Adrenal gland (tissue), 12 donors: Measurements from ENCODE around the gene GPAT2. TPM values are rescaled to one million over a fixed set of nuclear protein-coding genes. Genes with fewer than 3 reads are reported as not detected.
A peak's percentile ranks its signal among the peaks of the same experiment; 100 is the strongest.
"Not testable (repeated sequence)": the region's sequence is repeated elsewhere in the genome, so short reads cannot be mapped to it uniquely, and the experiment has no call there.

Experiments
- DNase-seq, 7 donors: peaks; one replicate each; pipeline ENCODE4 v3.0.0-alpha.2; 2019 to 2020
- H3K27ac ChIP-seq, 5 donors: fragments of 200-600 bp; sonication (generic) in 4 of 5; 1 replicate in 3 of 5; 2 replicates in 2 of 5; pipeline versions ENCODE4 v1.5.1 to v1.8.0; 2016 to 2020; ENCODE audit warnings: mild to moderate bottlenecking in 1 of 5
- H3K27me3 ChIP-seq: fragments of 200-600 bp; 2 replicates; pipeline ENCODE4 v1.8.0; 2021
- H3K36me3 ChIP-seq, 2 donors: fragments of 200-600 bp; replicated peaks in 1 of 2; 1 replicate in 1 of 2; 2 replicates in 1 of 2; pipeline versions ENCODE4 v1.5.1 to v1.8.0; 2018 to 2022
- H3K4me1 ChIP-seq, 2 donors: fragments of 200-600 bp; replicated peaks in 1 of 2; 1 replicate in 1 of 2; 2 replicates in 1 of 2; pipeline versions ENCODE4 v1.5.1 to v1.8.0; 2018 to 2021
- H3K4me3 ChIP-seq, 4 donors: fragments of 200-600 bp; sonication (generic) in 3 of 4; one replicate each; pipeline ENCODE4 v1.5.1; 2016 to 2018
- H3K9me3 ChIP-seq, 3 donors: fragments of 200-600 bp; sonication (generic) in 1 of 3; replicated peaks in 1 of 3; 1 replicate in 2 of 3; 2 replicates in 1 of 3; pipeline versions ENCODE4 v1.5.1 to v1.8.0; 2016 to 2021
- CTCF ChIP-seq, 6 experiments: fragments of 450-650 bp in 4 of 6; fragments of 200-600 bp in 2 of 6; sonication (generic) in 1 of 6; IDR thresholded peaks; 1 replicate in 5 of 6; 2 replicates in 1 of 6; pipeline versions ENCODE4 v1.5.1 to v1.8.0; 2016 to 2021; ENCODE audit warnings: antibody characterized with exemption in 6 of 6, mild to moderate bottlenecking in 2 of 6, moderate library complexity in 1 of 6
- WGBS, 4 donors: extraction: QIAGEN DNeasy Blood & Tissue Kit in 2 of 4; methylation state at CpG; one replicate each; pipeline versions ENCODE4 v1.1.5 to v1.1.7; 2013 to 2017; 5-methylcytosine and 5-hydroxymethylcytosine counted together
- intact Hi-C, 2 donors: fragments of 100-400 bp; cut with DNase I; formaldehyde crosslinking; loops; one replicate each; pipeline versions ENCODE4 v1.14.1 to v1.15.0; 2022 to 2023
- polyA plus RNA-seq, 3 donors: library from polyadenylated mRNA; stranded (reverse); fragments of 200-250 nt in 2 of 3; fragments of 350-450 nt in 1 of 3; fragmentation: Illumina TruSeq in 1 of 3; extraction: RNeasy Lipid Tissue Mini Kit (QIAGEN cat#74804) in 1 of 3; gene quantifications; one replicate each; pipeline ENCODE4 v1.2.3, GENCODE V29; 2013 to 2014
- total RNA-seq, 9 donors: library from RNA; depleted of rRNA in 4 of 9; stranded (reverse); fragments of >200 nt in 4 of 9; fragments of 120-200 nt in 1 of 9; fragmentation: NEBNext Ultra II Directional in 1 of 9; extraction: Animal tissue kit (Norgen Biotek cat#: 25700) in 1 of 9; gene quantifications; one replicate each; pipeline versions ENCODE4 v1.1.0 to v1.2.4, GENCODE V29; 2013 to 2023
- donor health status: healthy with polysubstance abuse.
- donor health status: Bipolar disorder and iron deficiency.
- donor health status: DM: yes; HTN: yes; CAD: no.
- donor health status: DM: no; HTN: no; CAD: no.
- donor health status: DM: no; HTN: no; CAD: no.
- donor health status: DM: yes; HTN: yes; CAD: no.

GPAT2 gene
- total and polyA plus RNA-seq, 12 donors = 0.30 to 3.3 (median 1.3) TPM

GRCh38 chr2:96022701-96023447 lies 11.8 kb downstream of the GPAT2 start:
- not testable (repeated sequence) for H3K27ac ChIP-seq, H3K9me3 ChIP-seq, H3K4me3 ChIP-seq, H3K36me3 ChIP-seq, H3K4me1 ChIP-seq, H3K27me3 ChIP-seq
- intact Hi-C loops = loop anchor here in 1 of 2 donors (10.0 kb wide), 2 partner anchors 92 to 152 kb away; partner anchors contain the start of gene ADRA2B
- WGBS, 4 donors = 23 to 47% (median 36%) methylated on average over 4 to 14 of the region's 19 CpGs
- peak; percentile 85 to 94 (median 91) for DNase-seq
- peak; percentile 80 to 94 (median 86) for TF ChIP-seq CTCF (IDR thresholded peaks at IDR 0.05)

- not testable (repeated sequence) for H3K4me1 ChIP-seq, H3K9me3 ChIP-seq, H3K4me3 ChIP-seq, H3K27ac ChIP-seq, H3K36me3 ChIP-seq, H3K27me3 ChIP-seq, DNase-seq
- intact Hi-C loops = loop anchor here in 1 of 2 donors (10.0 kb wide), 2 partner anchors 93 to 153 kb away; partner anchors contain the start of gene ADRA2B
- 61 to 85% (median 74%) methylated on average over 6 to 7 of the region's 7 CpGs for WGBS, 4 donors
These were observed 12.6 kb downstream of the GPAT2 start for GRCh38 chr2:96022126-96022525.

DNA sequence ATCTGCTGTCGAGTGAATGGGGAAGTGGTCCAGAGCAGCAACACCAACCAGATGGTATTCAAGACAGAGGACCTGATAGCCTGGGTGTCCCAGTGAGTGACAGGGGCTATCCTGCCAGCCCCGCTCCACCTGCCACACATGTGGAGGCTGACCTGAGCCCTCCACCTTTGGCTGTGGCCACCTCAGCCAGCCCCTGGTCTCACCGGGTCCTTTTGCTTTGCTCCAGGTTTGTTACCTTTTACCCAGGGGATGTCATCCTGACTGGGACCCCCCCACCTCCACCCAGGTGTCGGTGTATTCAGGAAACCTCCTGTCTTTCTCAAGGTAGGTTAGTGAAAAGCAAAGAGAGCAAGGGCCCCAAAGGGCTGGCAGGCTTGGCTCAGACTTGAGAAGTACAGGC lies 13.6 kb downstream of the GPAT2 start:
- 87 to 91% (median 87%) methylated on average over 3 to 4 of the region's 4 CpGs for WGBS, 4 donors
- H3K27ac ChIP-seq, H3K4me3 ChIP-seq, DNase-seq, H3K36me3 ChIP-seq, H3K9me3 ChIP-seq, H3K27me3 ChIP-seq, H3K4me1 ChIP-seq: not testable (repeated sequence)
- intact Hi-C loops = loop anchor here in 1 of 2 donors (10.0 kb wide), 2 partner anchors 94 to 154 kb away; partner anchors contain the start of gene ADRA2B

GRCh38 chr2:96019909-96020590 lies 14.7 kb downstream of the GPAT2 start:
- intact Hi-C loops = loop anchor here in 1 of 2 donors (10.0 kb wide), 2 partner anchors 95 to 155 kb away; partner anchors contain the start of gene ADRA2B
- H3K27ac ChIP-seq, H3K4me3 ChIP-seq, H3K27me3 ChIP-seq, H3K36me3 ChIP-seq, H3K4me1 ChIP-seq, DNase-seq, H3K9me3 ChIP-seq: not testable (repeated sequence)
- WGBS, 4 donors = 81 to 86% (median 83%) methylated on average over 3 of the region's 9 CpGs

DNA sequence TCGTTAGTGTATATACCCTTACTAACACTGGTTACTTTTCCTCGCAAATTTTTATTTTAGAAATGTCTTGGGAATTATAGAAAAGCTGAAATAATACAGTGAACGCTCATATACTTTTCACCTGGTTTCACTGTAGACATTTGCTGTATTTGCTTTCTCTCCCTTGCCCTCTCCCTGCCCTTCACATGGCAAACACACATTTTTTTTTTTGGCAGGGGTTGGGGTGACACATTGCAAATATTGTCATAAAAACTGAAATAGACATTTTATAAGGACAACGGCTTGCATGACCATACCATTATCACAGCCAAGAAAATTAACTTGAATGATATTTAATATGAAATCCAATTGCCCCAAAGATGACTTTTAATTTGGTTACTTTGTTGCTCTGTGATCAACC lies 18.4 kb downstream of the GPAT2 start:
- intact Hi-C loops, H3K9me3 ChIP-seq, DNase-seq, H3K27ac ChIP-seq, H3K4me1 ChIP-seq, H3K27me3 ChIP-seq, H3K36me3 ChIP-seq, H3K4me3 ChIP-seq: not testable (repeated sequence)
- 57 to 85% (median 82%) methylated on average over 3 to 4 of the region's 4 CpGs for WGBS, 4 donors

DNA sequence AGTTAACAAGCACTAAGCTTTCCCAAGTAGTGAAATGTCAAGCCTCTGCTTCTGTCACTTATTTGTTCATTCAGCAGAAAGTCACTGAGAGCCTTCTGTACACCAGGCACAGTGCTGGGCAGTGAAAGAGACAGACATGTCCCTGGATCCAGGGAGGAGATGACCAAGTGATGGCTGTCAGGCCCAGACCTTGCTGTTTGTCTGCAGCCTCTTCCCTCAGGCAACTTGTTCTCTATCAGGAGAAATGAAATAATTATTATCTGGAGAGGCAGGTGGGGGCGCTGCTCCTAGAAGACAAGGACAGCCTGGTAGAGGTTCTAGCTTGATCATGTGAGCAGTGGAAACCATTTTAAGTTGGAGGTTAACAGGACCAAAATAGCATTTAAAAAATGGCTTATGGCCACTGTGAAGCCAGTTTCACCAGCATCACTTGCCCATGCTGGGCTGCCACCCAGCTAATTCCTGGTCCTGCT lies 21.9 kb downstream of the GPAT2 start:
- intact Hi-C loops, H3K27me3 ChIP-seq, H3K9me3 ChIP-seq, H3K4me1 ChIP-seq, DNase-seq, H3K4me3 ChIP-seq, H3K27ac ChIP-seq, H3K36me3 ChIP-seq: not testable (repeated sequence)
- 70 to 88% (median 77%) methylated on average over 1 of the region's 1 CpG for WGBS, 4 donors

- H3K4me3 ChIP-seq, DNase-seq, H3K27ac ChIP-seq, H3K36me3 ChIP-seq, H3K4me1 ChIP-seq, H3K9me3 ChIP-seq, H3K27me3 ChIP-seq, intact Hi-C loops: not testable (repeated sequence)
- 90 to 93% (median 92%) methylated on average over 8 of the region's 8 CpGs for WGBS, 4 donors
These were observed 22.5 kb downstream of the GPAT2 start for GRCh38 chr2:96012086-96012791.
